Activated CD8-positive, alpha-beta memory T cell treated with anti-CD3 and anti-CD28 coated beads, Interleukin-2, amount 50 U/mL, for 1 hour (primary cell): Measurements from ENCODE around the gene CARMIL3.
"Not testable (repeated sequence)": the region's sequence is repeated elsewhere in the genome, so short reads cannot be mapped to it uniquely, and the experiment has no call there.

Source experiments
- DNase-seq: peaks from one replicate; pipeline ENCODE4 v3.0.0-alpha.2; 2020; ENCODE audit errors: extremely low read depth

CARMIL3 gene

GRCh38 chr14:24095271-24096068 is 43.7 kb downstream of the CARMIL3 start:
- no peak for DNase-seq

- DNase-seq: no peak
Observed at GRCh38 chr14:24096545-24097181, 44.9 kb downstream of the CARMIL3 start.

GRCh38 chr14:24098229-24098926 is 46.6 kb downstream of the CARMIL3 start:
- DNase-seq: no peak

DNA sequence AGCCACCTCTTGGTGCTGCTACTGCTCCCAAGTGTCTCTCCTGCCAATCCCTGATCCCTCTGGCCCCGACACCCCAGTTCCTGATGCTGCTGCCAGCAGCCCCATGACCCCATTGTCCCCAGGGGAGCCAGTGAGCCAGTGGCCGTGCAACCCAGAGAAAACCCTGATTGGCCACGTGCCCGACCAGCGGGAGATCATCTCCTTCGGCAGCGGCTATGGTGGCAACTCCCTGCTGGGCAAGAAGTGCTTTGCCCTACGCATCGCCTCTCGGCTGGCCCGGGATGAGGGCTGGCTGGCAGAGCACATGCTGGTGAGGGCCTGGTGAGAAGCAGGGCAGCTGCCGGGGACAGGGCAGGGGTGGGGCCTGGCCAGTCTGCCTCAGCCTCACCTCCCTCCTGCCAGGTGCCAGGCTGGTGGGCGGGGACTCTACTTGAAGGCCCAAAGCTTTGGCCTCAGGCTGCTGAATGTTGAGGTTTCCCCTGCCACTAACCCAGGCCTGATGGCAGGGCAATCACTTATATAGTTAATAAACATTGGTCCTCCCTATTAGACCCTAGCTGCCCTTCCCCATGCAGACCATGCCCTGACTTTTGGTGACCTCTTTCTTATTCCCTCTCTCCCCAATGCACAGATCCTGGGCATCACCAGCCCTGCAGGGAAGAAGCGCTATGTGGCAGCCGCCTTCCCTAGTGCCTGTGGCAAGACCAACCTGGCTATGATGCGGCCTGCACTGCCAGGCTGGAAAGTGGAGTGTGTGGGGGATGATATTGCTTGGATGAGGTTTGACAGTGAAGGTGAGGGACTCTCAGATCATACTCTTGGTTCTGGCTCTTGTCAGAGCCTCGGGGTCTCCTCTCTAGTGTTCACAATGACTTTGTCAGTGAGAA is 47.4 kb downstream of the CARMIL3 start:
- DNase-seq: no peak

GRCh38 chr14:24100197-24100981 is 48.6 kb downstream of the CARMIL3 start:
- no peak for DNase-seq

- DNase-seq: no peak
Observed at GRCh38 chr14:24100982-24101494, 49.2 kb downstream of the CARMIL3 start.

DNA sequence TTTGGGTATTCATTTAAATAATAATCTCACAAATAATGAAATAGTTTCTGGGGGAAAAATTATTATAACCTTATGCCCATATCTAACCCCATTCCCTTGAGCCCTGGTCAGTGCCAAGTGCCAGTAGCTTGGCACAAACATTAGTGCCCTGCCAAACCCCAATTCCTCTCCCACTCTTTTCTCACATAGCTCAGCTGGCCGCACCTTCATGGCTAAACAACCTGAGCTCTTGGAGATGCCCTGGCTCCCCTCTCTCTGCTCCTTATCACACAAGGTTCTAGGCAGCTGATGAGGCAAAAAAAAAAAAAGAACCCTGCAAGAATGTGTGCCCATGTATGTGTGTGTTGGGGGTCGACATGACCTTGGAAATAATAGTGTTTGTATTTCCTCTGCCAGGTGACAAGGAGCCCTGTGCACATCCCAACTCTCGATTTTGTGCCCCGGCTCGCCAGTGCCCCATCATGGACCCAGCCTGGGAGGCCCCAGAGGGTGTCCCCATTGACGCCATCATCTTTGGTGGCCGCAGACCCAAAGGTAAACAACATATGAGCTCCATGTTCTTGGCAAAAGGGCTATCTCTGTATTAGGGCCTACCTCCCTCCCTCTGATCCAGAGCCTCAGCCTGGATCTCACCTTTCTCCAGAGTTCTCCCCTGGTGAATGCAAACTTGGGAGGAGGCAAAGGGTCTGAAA is 50.7 kb downstream of the CARMIL3 start:
- DNase-seq: no peak

GRCh38 chr14:24103451-24103850 is 51.6 kb downstream of the CARMIL3 start:
- DNase-seq: no peak

GRCh38 chr14:24105609-24106239 is 53.9 kb downstream of the CARMIL3 start:
- not testable (repeated sequence) for DNase-seq

DNA sequence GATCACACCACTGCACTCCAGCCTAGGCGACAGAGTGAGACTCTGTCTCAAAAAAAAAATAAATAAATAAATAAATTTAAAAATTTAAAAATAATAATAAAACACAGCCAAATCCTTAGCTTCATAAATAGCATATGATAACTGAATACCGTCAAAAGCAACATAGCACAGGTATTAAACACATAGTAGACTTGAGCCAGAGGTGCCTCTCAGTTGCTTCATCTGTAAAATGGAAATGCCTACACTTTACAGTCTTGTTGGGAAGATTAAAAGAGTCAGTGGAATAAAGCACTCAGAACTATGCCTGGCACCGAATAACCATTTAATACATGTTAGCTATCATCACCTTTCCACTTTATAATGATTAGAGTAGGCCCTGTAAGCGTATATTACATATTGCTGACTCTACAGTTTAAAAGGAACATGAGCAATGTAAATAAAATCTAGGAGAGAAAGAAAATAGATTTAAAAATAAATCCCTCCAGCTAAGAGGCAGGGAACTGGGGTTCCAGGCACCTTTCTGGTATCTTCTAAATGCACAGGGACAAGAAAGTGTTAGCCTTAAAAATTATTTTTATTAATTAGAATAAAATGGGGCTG is 55.0 kb downstream of the CARMIL3 start:
- DNase-seq: no peak

DNA sequence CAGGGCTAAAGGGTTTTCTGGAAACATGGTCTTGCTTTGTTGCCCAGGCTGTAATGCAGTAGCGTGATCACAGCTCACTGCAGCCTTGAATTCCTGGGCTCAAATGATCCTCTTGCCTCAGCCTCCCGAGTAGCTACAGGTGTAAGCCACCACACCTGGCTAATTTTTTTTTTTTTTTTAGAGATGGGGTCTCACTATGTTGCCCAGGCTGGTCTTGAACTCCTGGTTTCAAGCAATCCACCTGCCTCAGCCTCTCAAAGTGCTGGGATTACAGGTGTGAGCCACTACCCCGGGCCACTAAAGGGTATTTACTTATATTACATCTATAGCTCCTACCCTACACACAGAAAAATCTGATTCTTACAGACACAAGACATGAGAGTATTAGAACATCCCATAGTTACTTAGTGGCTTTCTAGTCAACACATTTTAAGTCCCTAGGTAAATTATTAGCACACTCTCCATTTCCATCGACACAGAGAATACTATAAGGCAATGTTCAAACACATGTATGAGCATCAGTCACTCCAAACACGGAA is 56.6 kb downstream of the CARMIL3 start:
- no peak for DNase-seq

- no peak for DNase-seq
Observed at GRCh38 chr14:24110060-24110459, 58.3 kb downstream of the CARMIL3 start.

DNA sequence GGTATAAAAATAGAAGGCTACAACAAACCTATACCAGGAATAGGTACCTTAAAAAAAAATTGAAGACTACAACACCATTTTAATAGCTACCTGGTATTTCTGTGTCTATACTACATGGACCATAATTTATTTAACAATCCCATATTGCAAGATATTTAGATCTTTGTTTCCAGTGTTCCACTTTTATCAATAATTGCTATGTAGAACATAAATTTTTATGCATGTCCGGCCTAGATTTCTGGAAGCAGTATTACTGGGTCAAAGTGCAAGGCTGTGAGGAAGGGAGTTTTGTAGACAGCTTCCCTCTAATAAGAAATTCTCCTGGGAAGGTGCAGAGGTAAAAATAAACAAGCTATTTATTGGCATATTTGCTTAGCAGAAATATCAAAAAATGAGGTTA is 58.7 kb downstream of the CARMIL3 start:
- no peak for DNase-seq

DNA sequence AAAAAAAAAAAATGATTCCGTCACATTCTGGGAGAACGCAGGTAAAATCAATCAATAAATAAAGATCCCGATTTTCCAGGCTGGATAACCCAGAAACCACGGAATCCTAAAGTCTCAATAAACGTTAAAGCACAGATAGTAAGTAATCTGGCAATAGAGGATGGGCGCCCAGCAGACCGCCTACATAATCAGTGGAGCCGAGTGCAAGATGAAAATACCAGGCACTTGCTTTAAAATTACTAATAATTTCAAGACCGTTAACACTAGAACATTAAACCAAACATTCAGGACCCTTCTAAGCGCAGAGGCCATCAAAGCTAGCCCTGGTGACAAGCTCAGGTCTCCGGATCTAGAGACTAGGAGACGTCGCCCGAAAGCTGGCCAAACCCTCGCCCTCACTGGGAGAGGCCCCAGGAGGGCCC is 61.6 kb downstream of the CARMIL3 start:
- no peak for DNase-seq

DNA sequence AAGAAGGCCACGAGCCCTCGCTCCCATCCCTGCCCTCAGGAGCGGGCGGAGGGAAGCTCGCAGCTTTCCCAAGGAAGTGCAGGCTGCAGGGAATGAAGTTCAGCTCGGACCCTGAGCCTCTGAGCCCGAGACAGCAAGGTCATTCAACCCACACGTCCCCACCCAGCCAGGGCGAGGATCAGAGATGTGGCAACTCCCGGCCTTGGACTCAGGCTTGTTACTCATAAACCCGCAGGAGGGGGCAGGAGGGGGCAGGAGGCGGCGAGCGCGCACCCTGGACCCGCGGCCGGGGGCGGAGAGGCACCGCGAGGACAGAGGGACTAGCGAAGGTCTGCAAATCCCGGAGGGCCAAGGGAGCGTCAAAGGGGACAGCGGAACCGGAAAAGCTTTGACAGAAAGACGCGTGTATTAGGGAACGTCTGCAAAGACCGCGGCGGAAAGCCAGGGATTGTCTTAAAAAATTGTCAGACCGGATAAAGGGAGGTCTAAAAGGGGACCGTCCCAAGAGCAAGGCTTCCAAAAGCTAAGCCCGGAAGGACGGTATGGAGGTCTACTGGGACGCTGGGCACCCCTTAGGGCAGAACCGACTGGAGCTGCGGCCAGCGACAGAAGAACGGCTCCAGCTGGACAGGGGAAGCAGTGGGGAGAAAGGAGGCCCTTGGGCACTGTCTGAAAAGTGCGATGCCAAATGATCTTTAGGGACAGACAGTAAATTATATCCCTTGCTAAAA is 62.2 kb downstream of the CARMIL3 start:
- DNase-seq: peak; percentile 53

DNA sequence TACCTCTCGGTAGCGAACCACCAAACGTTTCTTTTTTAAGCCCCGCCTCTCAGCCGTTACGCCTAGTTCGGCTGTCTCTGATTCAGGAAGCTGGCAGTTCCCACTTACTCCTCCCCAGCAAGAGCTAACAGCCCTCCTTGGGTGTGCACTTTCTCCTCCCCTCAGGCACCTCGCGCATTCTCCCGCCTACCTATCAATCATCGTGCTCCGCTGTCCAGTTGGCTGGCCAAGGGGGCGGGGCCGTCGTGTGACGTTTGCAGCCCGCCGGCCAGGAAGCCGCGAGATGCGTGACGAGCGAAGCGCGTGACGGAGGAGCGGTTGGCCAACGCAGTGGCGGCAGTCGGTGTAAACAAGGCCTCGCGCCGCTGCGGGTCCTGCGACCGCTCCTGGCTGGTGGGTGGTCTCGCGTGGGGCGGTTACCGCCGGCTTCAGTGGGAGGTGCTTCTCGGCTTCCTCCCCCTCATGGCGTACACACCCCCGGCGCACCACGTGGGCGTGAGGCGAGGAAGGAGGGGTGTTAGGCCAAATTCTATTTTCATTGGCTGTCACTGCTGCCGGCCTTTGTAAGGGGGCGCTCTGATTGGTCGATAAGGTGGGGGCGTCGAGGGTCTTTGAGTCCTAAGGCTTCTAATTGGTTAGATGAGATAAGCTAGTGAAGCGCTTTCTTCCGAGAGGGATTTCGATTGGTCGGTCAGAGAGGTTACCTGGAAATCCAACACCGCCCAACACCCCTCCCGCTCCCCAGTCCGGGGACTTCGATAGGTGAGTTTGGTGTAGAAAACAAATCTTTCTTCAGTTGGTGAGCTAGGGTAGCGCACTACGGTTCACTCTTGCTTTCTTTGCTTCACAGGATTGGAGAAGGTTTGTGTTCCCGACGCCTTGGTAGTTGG is 63.0 kb downstream of the CARMIL3 start, which contains the start of the genes DCAF11 and NRL:
Gene DCAF11, plus strand, starts transcription at position 246 of the 890 bp plus-strand sequence. CDS start 818 bp downstream, outside the sequence.
Gene NRL, minus strand, starts transcription at position 418 of the 890 bp plus-strand sequence. CDS start 32,101 bp downstream, outside the sequence.
- DNase-seq: peak; percentile 99
